H54 (cell line): ENCODE data around the gene RPUSD1.
"Not testable (repeated sequence)": the region's sequence is repeated elsewhere in the genome, so short reads cannot be mapped to it uniquely, and the experiment has no call there.

Experiments used
- DNase-seq: peaks from one replicate; pipeline ENCODE4 v3.0.0; 2011; ENCODE audit warnings: low spot score, mixed read lengths; ENCODE audit not compliant: insufficient read length
- FAIRE-seq: peaks from 3 replicates; lab custom pipeline; 2011; peaks lifted over from hg19 to GRCh38; lab: Jason Lieb, UNC
- POLR2A ChIP-seq: IDR thresholded peaks from 2 replicates; pipeline ENCODE4 v1.6.1; 2011; ENCODE audit warnings: low read depth, mild to moderate bottlenecking, low read length

Gene RPUSD1

GRCh38 chr16:787978-788398, at the start of gene RPUSD1:
Gene RPUSD1, minus strand, starts transcription at chr16:788381. Its CDS starts 644 bp downstream, at chr16:787737.
- FAIRE-seq, result no peak
- TF ChIP-seq POLR2A, result peak; percentile 61; the same call in 1 of the 2 replicates
- no peak for DNase-seq

GRCh38 chr16:836822-837221, 48.6 kb upstream of the RPUSD1 start:
- DNase-seq, FAIRE-seq: not testable (repeated sequence)

- FAIRE-seq (no peak), DNase-seq (no peak)
- TF ChIP-seq POLR2A, result no peak
Measured at GRCh38 chr16:836221-836620, 48.0 kb upstream of the RPUSD1 start.

GRCh38 chr16:835373-835772, 47.2 kb upstream of the RPUSD1 start:
- FAIRE-seq, result no peak

GRCh38 chr16:833411-833810, 45.2 kb upstream of the RPUSD1 start:
- FAIRE-seq (no peak), DNase-seq (no peak)
- no peak for TF ChIP-seq POLR2A

More at GRCh38 chr16:835373-835772, 47.2 kb upstream of the RPUSD1 start:
- no peak for TF ChIP-seq POLR2A
- no peak for DNase-seq

GRCh38 chr16:832652-833336, 44.6 kb upstream of the RPUSD1 start:
- no peak for TF ChIP-seq POLR2A
- no peak for FAIRE-seq
- DNase-seq, result no peak

GRCh38 chr16:831571-832413, 43.6 kb upstream of the RPUSD1 start:
- DNase-seq (no peak), FAIRE-seq (no peak)
- no peak for TF ChIP-seq POLR2A

- no peak for TF ChIP-seq POLR2A
- FAIRE-seq (no peak), DNase-seq (no peak)
Measured at GRCh38 chr16:830871-831570, 42.8 kb upstream of the RPUSD1 start.

GRCh38 chr16:830107-830870, 42.1 kb upstream of the RPUSD1 start:
- TF ChIP-seq POLR2A, result no peak
- DNase-seq, result no peak
- no peak for FAIRE-seq

GRCh38 chr16:828891-829290, 40.7 kb upstream of the RPUSD1 start:
- no peak for TF ChIP-seq POLR2A
- FAIRE-seq (no peak), DNase-seq (no peak)

- no peak for TF ChIP-seq POLR2A
- DNase-seq, result no peak
- FAIRE-seq, result no peak
Measured at GRCh38 chr16:827513-827912, 39.3 kb upstream of the RPUSD1 start.

- DNase-seq (no peak), FAIRE-seq (no peak)
- no peak for TF ChIP-seq POLR2A
Measured at GRCh38 chr16:825341-826061, 37.3 kb upstream of the RPUSD1 start.

GRCh38 chr16:824601-825000, 36.4 kb upstream of the RPUSD1 start:
- TF ChIP-seq POLR2A, result no peak
- DNase-seq (no peak), FAIRE-seq (no peak)

- DNase-seq, result no peak
- TF ChIP-seq POLR2A, result no peak
- FAIRE-seq, result no peak
Measured at GRCh38 chr16:824194-824593, 36.0 kb upstream of the RPUSD1 start.
